NCI-H2107 treated with DMSO at 0.1 percent for 48 hours (cell line): ENCODE results near the gene ZSCAN5B.
"Not testable (repeated sequence)": the region's sequence is repeated elsewhere in the genome, so short reads cannot be mapped to it uniquely, and the experiment has no call there.

Experiments
- DNase-seq: peaks from one replicate; lab custom pipeline; 2025; ENCODE audit not compliant: unreplicated experiment; lab: John Stamatoyannopoulos, UW

The ZSCAN5B gene

GRCh38 chr19:56176881-56177280 lies 20.7 kb downstream of the ZSCAN5B start:
- peak; percentile 7 for DNase-seq

- not testable (repeated sequence) for DNase-seq
Observed at GRCh38 chr19:56176310-56176709, 21.3 kb downstream of the ZSCAN5B start.

GRCh38 chr19:56175861-56176307 lies 21.7 kb downstream of the ZSCAN5B start, which contains the start of gene GALP:
GALP (plus strand) TSS chr19:56176008; CDS start chr19:56177109, 1,101 bp downstream.
- DNase-seq: not testable (repeated sequence)

- no peak for DNase-seq
Observed at GRCh38 chr19:56174550-56174949, 23.0 kb downstream of the ZSCAN5B start.

- no peak for DNase-seq
Observed at GRCh38 chr19:56174086-56174485, 23.5 kb downstream of the ZSCAN5B start.

GRCh38 chr19:56170261-56170660 lies 27.3 kb downstream of the ZSCAN5B start:
- DNase-seq: no peak

GRCh38 chr19:56167064-56167578 lies 30.5 kb downstream of the ZSCAN5B start:
- DNase-seq: no peak

- no peak for DNase-seq
Observed at GRCh38 chr19:56163097-56163496, 34.5 kb downstream of the ZSCAN5B start.

GRCh38 chr19:56162258-56162657 lies 35.3 kb downstream of the ZSCAN5B start:
- DNase-seq: no peak

- DNase-seq: no peak
Observed at GRCh38 chr19:56161534-56161933, 36.0 kb downstream of the ZSCAN5B start.

GRCh38 chr19:56159622-56160271 lies 37.8 kb downstream of the ZSCAN5B start:
- DNase-seq: no peak

- no peak for DNase-seq
Observed at GRCh38 chr19:56159009-56159559, 38.5 kb downstream of the ZSCAN5B start.

GRCh38 chr19:56158170-56158757 lies 39.3 kb downstream of the ZSCAN5B start:
- DNase-seq: no peak

GRCh38 chr19:56156768-56157167 lies 40.8 kb downstream of the ZSCAN5B start:
- no peak for DNase-seq

GRCh38 chr19:56155124-56155687 lies 42.4 kb downstream of the ZSCAN5B start:
- no peak for DNase-seq

GRCh38 chr19:56153507-56153906 lies 44.1 kb downstream of the ZSCAN5B start:
- DNase-seq: no peak

- DNase-seq: no peak
Observed at GRCh38 chr19:56152644-56153043, 44.9 kb downstream of the ZSCAN5B start.

GRCh38 chr19:56150358-56150757 lies 47.2 kb downstream of the ZSCAN5B start:
- no peak for DNase-seq

- DNase-seq: no peak
Observed at GRCh38 chr19:56149656-56150038, 47.9 kb downstream of the ZSCAN5B start.

GRCh38 chr19:56148955-56149655 lies 48.5 kb downstream of the ZSCAN5B start:
- not testable (repeated sequence) for DNase-seq

GRCh38 chr19:56148096-56148495 lies 49.5 kb downstream of the ZSCAN5B start:
- DNase-seq: no peak
